ENCODE results near the gene DENR.
A peak's percentile ranks its signal among the peaks of the same experiment; 100 is the strongest.
"Not testable (repeated sequence)": the region's sequence is repeated elsewhere in the genome, so short reads cannot be mapped to it uniquely, and the experiment has no call there.

DENR gene

DNA sequence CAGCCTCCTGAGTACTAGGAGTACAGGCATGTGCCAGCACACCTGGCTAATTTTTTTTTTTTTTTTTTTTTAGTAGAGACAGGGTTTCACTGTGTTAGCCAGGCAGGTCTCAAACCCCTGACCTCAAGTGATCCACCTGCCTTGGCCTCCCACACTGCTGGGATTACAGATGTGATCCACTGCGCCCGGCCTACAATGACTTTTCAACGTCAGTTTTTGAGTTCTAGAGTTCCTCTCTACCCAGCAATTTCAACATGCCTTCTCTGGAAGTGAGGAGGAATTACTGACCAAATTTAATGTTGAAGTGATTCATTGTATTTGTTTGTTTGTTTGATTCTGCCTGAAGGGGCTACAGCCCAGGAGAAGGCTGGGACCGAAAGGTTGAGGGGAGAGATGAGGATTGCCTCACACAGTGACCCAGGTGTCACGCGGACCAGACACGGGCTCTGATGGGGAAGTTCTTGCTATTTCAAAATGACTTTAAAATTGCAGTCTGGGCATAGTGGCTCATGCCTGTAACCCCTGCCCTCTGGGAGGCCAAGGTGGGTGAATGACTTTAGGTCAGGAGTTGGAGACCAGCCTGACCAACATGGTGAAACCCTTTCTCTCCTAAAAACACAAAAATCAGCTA is 8.6 kb upstream of the DENR start:
- DNase-seq, result peak; percentile 73 to 91

DNA sequence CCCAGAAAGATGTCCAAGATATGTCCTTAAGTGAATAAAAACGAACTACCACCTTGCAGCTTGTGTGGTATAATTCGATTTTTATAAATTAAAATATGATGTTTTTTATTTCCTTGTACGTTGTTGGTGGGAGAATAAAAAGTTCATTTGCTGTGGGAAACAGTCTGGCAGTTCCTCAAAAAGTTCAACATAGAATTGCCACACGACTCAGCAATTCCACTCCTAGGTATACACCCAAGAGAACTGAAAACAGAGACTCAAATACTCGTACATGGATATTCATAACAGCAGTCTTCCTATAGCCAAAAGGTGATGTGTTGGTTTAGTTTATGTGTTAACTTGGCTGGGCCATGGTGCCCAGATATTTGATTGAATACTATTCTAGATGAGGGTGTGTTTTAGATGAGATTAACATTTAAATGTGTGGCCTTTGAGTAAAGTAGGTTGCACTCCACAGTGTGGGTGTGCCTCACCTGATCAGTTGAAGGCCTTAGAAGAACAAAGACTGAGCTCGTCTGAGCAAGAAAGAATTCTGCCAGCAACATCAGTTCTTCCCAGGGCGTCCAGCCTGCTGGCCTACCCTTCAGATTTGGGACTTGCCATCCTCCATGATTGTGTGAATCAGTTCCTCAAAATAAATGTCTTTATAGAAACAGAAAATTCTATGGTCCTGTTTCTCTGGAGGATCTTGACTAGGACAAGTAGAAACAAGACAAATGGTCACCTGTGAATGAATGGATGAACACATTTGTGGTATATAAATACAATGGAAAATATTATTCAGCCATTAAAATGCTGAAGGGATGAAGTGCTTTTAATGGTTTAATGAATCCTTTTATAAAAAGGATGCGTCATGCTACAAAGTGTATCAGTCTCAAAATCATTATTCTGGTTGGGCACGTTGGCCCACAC is 5.1 kb upstream of the DENR start:
- DNase-seq, result peak in 1 of 2 donors; percentile 34

DNA sequence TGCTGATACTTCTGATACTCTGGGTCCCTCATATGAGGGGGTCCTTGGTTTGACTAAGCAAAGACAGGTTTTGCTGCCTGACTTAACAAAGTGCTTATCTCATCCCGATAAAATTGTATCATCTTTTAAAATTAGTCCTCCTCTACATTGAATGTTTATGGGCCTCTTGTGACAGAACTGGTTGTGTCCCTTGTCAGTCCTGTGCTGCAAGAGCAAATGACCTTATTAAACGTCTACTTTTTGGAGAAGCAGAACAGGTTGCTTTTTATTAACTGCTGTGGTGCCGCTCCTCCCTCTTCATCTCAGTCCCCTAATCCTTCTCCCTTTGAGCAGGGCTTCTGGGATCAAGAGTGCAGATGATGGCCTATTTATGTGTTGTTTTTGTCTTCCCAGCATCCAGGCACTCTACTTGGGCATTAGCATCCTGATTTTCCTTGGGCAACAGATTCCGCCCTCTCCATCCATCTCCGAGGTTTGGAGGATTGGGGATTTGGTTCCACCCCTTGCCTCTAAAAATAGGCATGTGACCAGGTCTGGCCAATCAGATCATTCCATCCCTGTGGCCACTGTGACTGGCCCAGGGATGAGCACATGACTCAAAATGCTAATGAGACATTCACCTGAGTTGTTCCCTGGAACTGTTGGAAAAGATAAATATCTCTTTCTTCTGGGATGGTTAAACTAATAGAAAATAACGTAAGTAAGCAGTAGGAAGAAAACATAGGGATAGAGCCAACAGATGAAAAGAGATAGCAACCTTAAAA is 2.9 kb upstream of the DENR start:
- no peak for DNase-seq

DNA sequence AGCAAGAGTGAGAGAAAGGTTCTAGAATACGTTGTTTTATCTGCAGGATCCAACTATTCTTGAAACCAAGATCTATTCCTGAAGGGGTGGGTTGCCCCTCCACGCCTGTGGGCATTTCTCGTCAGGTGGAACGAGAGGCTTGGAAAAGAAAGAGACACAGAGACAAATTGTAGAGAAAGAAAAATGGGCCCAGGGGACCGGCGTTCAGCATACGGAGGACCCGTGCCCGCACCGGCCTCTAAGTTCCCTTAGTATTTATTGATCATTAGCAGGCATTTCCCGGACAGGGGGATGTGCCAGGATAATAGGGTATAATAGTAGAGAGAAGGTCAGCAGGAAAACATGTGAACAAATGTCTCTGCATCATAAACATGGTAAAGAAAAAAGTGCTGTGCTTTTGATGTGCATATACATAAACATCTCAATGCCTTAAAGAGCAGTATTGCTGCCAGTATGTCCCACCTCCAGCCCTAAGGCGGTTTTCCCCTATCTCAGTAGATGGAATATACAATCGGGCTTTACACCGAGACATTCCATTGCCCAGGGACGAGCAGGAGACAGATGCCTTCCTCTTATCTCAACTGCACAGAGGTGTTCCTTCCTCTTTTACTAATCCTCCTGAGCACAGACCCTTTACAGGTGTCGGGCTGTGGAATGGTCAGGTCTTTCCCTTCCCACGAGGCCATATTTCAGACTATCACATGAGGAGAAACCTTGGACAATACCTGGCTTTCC is 1.7 kb upstream of the DENR start:
- not testable (repeated sequence) for DNase-seq

DNA sequence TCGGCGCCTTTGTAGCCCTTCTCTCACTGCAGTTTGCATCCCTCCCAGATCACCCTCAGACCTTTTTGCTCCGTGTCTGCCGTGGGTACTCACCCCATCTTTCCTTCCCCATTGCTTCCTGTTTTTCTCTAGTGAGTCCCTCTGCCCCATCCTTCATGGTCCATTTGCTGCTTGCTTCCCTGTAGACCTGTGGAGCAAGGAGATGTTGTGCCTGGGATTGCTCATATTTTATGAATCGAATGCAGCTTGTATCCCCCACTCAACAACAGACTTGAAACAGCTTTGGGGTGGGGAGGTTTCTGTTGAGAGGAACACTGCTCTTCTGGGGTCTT is 661 bp downstream of the DENR start:
- DNase-seq, result peak in 1 of 2 donors; percentile 27

DNA sequence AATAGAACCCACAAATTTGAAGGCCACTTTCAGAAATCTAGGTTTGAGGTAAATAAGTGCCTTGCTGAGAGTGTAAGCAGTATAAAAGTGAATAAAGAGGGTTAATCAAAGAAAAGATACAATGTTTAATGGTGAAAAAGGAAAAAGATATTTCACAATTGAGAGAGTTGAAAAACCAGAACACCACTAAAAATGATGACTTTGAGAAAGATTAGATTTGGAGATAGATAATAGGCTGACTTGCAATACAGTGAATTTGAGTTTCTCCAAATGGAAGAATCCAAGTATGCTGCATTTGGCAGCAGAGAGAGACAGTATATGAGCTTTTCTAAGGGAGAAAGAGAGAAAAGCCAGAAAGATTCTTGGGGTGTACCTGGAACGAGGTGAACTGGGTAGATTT is 2.2 kb downstream of the DENR start:
- no peak for DNase-seq

DNA sequence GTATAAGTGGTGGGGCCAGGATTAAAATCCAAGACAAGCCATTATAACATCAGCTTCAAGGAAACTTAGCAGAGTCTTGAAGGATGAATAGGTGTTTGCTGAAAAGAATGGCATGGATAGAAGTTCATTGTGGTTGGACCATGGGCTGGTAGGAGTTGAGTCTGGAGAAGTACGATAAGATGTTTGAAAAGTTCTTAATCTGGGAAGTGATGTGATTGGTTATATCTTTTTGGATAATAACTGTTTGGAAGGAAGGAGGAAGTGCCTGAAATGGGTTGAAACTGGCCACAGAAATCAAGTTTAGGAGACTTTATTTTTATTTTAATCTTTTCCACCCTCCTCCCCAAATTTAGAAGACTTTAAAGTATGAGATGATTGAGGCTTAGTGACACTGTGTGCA is 4.9 kb downstream of the DENR start:
- no peak for DNase-seq

DNA sequence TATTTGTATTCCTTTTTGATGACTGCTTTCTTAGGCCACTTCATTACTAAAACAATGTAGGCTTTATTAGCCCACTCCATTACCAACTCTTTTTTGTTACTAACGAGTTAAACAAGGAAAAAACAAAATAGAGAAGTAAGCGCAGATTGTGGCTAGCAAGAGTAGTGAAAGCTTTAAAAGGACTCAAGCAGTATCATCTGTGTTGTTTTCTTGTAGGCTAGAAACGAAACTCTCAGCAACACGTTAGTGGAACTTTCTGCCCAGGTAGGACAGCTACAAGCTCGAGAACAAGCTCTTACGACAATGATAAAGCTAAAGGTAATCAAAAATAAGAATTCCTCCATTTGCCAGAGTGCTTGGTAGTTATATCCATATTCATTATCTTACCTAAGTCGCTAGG is 32.9 kb downstream of the DENR start:
- no peak for DNase-seq

DNA sequence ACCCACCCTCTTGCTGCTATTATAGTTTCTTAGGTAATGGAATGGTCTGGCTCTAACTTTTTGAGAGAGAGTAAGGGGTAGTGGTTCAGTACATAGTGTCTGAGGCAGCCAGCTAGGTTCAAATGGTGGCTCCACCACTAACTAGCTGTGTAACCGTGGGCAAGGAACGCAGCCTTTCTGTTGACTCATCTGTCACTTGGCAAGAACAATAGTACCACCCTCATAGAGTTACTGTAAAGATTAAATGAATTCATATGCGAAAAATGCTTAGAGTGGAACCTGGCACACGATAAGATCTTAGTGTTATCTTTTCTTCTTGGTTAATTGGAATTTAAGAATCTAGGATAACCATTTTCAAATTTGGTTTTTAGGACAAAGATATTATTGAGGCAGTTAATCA is 35.8 kb downstream of the DENR start:
- no peak for DNase-seq

DNA sequence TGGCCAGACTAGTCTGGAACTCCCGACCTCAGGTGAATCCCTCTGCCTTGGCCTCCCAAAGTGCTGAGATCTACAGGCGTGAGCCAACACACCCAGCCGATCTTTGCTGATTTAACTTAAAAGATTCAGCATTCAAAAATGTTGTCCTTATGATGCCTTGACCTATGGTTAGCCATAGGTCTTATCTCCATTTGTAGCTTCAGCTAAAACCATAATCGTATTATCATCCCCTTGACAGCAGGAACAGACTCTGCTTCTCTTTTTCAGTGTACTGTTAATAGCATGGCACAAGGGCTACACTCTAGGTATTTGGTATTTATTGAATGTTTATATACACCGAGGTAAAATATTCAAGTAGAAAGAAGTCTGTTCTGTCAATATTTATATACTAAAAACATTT is 37.0 kb downstream of the DENR start:
- DNase-seq, result no peak

DNA sequence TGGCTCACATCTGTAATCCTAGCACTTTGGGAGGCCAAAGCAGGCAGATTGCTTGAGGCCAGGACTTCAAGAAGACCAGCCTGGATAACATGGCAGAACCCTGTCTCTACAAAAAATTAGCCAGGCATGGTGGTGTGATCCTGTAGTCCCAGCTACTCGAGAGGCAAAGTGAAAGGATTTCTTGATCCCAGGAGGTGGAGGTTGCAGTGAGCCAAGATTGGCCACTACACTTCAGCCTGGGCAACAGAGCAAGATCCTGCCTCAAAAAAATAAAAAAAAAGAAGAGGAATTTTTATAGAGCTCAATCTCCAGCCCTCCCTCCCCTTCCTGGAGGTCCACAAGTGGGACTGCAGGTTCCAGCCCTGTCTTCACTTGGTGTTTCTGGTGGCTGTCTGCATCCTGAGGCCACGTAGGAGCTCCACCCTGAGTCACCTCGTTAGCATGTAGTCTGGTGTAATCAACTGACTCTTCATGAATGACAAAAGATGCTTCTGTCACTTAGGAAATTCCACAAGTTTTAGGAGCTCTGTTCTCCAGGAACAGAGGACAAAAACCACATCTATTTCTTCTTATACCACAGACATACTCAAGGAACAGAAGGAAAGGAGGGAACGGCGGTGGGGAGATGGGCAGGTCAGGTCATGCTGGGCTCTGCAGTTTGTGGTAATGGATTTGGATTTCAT is 37.9 kb downstream of the DENR start:
- peak; percentile 17 to 44 for DNase-seq

DNA sequence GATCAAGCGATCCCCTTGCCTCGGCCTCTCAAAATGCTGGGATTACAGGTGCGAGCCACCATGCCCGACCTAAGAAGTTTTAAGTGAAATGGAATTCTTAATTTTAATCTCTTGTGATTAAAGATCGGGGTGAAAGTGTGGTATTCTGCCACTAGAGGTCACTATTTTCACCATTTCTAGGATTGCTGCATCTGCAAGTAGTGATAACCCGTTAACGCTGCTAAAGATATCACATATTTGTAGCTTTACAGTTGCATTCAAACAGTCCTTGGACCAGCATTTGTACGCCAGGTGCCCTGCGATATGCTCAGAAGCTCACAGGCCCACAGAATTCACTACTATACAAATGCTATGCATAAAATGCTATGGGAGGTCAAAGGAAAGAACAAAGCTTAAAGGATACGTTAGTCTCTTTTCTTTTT is 41.1 kb downstream of the DENR start:
- DNase-seq, result peak; percentile 36 to 79

DNA sequence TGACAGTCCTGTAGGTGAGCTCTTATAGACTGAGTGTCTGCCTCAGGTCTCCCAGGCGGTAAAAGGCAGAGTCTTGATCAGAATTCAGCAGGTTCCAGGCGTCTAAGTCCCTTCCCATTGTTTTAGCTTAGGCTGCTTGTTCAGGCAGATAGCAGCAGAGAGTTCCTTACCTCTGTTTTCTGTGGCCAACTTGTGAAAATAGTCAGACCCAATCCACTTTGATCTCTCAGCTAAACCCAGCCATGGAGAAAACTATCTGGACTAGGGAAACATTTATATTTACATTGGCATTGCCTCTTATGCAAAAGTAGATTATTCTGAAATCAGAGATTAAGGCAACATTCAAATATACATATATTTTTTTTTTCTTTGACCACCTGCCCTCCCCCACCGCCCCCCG is 43.2 kb downstream of the DENR start:
- DNase-seq, result no peak

DNA sequence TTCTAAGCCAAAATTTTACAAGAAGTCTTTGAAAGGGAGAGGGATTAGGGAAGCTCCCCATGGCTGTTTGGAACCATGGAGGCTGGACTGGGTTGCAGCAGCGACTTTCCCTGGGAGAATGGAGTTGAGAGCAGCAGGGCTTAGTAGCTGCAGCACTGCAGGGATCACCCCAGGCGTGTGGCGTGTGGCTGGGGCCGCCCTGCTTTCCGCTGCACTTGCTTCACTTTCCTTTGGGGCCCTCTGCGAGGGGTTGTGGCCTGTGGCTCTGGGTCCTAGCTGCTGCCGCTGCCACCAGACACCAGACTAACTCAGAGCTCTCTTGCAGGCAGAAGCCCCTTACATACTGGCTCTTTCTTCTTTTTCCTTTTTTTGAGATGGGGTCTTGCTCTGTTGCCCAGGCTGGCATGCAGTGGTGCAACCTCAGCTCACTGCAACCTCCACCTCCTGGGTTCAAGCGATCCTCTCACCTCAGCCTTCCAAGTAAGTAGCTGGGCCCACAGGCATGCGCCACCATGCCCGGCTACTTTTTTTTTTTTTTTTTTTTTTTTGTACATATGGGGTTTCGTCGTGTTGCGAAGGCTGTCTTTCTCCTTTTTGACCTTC is 47.1 kb downstream of the DENR start:
- no peak for DNase-seq

DNA sequence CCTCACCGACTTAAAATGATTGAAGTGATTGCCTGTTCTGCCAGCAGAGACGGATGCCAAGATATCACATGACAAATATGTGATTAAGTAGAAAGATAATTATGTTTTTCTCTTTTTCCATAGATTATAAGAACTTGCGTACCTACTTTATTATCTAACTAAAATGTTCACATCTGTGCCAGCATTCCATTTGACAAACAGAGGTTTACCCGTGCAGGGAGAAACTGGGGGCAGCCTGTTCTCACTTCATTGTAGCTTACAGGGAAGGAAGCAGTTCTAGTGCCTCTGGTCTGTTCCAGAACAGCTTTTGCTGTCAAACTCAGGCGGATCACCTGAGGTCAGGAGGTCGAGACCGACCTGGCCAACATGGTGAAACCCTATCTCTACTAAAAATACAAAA is 51.3 kb downstream of the DENR start:
- DNase-seq, result no peak

DNA sequence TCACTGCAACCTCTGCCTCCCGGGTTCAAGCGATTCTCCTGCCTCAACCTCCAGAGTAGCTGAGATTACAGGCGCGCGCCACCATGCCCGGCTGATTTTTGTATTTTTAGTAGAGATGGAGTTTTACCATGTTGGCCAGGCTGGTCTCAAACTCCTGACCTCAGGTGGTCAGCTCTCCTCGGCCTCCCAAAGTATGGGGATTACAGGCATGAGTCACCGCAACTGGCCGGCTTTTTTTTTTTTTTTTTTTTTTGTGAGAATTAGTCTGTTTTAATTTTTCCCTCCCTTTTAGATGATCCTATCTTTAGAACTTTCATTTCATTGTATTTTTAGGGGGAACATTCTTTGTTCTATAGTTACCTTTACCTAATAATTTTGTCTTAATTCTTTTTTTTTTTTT is 52.3 kb downstream of the DENR start:
- not testable (repeated sequence) for DNase-seq

DNA sequence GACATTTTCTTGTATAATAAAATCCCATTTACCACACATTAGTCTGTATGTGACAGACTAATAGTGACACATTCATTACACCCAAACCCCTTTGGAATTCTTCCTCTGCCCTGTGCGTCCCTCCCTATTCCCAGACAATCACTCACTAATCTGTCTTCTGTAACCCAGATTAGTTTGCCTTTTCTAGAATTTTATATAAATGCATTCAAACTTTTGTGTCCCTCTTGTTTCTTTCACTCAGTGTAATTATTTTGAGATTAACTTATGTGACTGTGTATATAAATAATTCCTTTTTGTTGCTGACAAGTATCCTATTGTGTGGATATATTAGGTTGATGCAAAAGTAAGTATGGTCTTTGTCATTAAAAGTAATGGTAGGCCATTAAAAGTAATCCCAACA is 55.0 kb downstream of the DENR start:
- DNase-seq, result no peak

DNA sequence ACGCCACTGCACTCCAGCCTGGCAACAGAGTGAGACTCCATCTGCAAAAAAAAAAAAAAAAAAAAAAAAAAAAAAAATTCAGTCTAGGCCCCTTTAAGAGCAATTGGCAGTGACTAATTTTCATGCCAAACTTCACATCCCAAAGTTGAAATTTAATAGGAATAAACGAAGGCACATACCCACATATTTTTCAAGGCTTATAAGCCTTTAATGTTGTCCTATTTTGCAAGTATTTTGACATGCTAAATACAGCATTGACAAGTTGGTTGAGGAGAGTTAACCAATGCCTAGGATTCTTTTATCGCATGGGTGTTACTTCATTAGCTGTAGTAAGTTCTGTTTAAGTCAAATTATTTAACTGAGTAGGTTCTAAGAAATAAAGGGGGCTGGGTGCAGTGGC is 59.2 kb downstream of the DENR start:
- DNase-seq, result no peak

DNA sequence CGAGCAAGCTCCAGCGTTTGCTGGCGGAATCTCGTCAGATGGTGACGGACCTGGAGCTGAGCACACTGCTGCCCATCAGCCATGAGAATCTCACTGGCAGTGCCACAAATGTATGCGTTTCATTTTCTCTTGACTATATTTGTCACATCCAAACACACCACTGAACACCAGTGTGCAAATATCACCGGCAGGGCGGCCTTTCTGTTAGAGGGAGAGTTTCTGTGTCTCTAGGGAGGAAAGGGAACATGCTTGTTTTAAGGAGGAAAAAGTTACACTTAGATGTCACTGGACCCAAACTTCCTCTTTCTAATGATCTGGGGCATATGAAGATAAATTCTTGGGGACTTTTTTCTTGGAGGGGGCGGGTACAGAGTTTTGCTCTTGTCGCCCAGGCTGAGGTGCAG is 60.7 kb downstream of the DENR start:
- DNase-seq, result peak; percentile 30 to 44

DNA sequence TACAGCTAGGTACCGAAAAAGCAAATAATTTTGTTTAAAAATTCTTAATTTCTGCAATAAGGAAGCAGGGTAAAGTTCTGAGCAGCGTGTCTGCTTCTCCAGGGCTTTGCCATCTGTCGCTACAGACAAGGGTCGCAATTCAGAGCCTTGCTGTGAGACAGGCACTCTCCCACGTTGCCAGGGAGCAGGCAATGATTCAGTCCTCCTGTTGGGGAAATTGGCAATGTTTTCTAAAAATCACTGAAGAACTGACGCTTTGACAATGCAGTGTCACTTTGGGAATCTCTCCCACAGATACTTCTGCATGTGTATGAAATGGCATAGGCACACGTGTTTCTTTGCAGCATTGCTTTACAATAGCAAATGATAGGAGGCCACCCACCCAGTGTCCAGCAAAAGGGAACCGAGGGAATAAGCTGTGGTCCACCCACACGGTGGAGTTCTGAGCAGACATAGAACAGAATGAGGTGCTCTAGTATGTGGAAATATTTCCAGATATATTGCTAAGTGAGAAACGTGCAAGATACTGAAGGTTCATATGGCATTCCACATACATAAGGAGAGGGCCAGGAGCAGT is 66.7 kb downstream of the DENR start:
- peak; percentile 29 to 71 for DNase-seq

DNA sequence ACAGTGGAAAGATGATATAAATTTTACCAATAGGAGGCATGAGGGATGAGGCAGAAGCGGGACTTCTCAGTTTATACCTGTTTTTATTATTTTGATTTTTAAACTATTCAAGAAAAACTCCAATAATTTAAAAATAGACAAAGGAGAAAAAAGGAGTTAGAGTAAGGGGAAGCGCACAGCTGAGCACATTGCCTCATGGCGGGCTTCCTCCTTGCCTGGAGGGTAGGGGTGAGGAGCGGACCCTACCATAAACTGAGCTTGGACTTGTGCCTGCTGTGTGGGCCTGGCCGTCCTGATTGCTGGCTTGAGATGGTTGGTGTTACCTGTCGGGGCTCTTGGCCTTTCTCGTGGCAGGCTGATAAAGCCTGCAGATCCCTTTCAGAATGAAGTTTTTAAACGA is 67.5 kb downstream of the DENR start:
- no peak for DNase-seq
